Measurements from ENCODE around the gene CREB5. TPM values are rescaled to one million over a fixed set of nuclear protein-coding genes. Genes with fewer than 3 reads are reported as not detected.

CREB5 gene
- polyA plus RNA-seq, 1 donor from 2014 or later: 3.7 TPM

- no peak for TF ChIP-seq EP300 (conservative IDR thresholded peaks at IDR 0.05; ENCODE audit: poor library complexity, severe bottlenecking)
- no peak for TF ChIP-seq RAD21 (conservative IDR thresholded peaks at IDR 0.05)
- TF ChIP-seq POLR2AphosphoS5 (IDR thresholded peaks at IDR 0.05): no peak
- TF ChIP-seq SMC3 (conservative IDR thresholded peaks at IDR 0.05; ENCODE audit: poor library complexity): no peak
- no peak for TF ChIP-seq EZH2 (IDR thresholded peaks at IDR 0.05; ENCODE audit: borderline replicate concordance, insufficient read depth, low read length, poor library complexity, severe bottlenecking)
- TF ChIP-seq CTCF (IDR thresholded peaks at IDR 0.05; ENCODE audit: poor library complexity, severe bottlenecking): no peak
- no peak for TF ChIP-seq TAF1 (IDR thresholded peaks at IDR 0.05; ENCODE audit: low read depth)
- TF ChIP-seq, protein P1, sequence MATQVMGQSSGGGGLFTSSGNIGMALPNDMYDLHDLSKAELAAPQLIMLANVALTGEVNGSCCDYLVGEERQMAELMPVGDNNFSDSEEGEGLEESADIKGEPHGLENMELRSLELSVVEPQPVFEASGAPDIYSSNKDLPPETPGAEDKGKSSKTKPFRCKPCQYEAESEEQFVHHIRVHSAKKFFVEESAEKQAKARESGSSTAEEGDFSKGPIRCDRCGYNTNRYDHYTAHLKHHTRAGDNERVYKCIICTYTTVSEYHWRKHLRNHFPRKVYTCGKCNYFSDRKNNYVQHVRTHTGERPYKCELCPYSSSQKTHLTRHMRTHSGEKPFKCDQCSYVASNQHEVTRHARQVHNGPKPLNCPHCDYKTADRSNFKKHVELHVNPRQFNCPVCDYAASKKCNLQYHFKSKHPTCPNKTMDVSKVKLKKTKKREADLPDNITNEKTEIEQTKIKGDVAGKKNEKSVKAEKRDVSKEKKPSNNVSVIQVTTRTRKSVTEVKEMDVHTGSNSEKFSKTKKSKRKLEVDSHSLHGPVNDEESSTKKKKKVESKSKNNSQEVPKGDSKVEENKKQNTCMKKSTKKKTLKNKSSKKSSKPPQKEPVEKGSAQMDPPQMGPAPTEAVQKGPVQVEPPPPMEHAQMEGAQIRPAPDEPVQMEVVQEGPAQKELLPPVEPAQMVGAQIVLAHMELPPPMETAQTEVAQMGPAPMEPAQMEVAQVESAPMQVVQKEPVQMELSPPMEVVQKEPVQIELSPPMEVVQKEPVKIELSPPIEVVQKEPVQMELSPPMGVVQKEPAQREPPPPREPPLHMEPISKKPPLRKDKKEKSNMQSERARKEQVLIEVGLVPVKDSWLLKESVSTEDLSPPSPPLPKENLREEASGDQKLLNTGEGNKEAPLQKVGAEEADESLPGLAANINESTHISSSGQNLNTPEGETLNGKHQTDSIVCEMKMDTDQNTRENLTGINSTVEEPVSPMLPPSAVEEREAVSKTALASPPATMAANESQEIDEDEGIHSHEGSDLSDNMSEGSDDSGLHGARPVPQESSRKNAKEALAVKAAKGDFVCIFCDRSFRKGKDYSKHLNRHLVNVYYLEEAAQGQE (IDR thresholded peaks at IDR 0.05; ENCODE audit: borderline replicate concordance): no peak
- no peak for TF ChIP-seq MXI1 (conservative IDR thresholded peaks at IDR 0.05; ENCODE audit: poor library complexity, severe bottlenecking)
- H3K27ac ChIP-seq (ENCODE audit: low read length): no peak overlapping the region
Observed at GRCh38 chr7:28392289-28392688, 20.0 kb upstream of the CREB5 start.

GRCh38 chr7:28395404-28395803 lies 16.9 kb upstream of the CREB5 start:
- no peak overlapping the region for H3K27ac ChIP-seq (ENCODE audit: low read length)
- H4K20me1 ChIP-seq (ENCODE audit: insufficient read depth): no peaks in the 10 kb centered on the region
- no peak overlapping the region for H3K4me2 ChIP-seq (ENCODE audit: low read length)
- no peaks in the 10 kb centered on the region for H3K36me3 ChIP-seq (ENCODE audit: insufficient read depth, low read length)
- no peaks in the 10 kb centered on the region for H3K9me2 ChIP-seq (ENCODE audit: insufficient read depth, low read length)
- H3F3A ChIP-seq (ENCODE audit: insufficient read depth, low read length, poor library complexity, severe bottlenecking): no peaks in the 10 kb centered on the region
- H3K4me3 ChIP-seq (ENCODE audit: low read length): no peak overlapping the region
- no peaks in the 10 kb centered on the region for H3K27me3 ChIP-seq (ENCODE audit: insufficient read depth, low read depth, low read length)
- no peaks in the 10 kb centered on the region for H3K79me2 ChIP-seq (replicated peaks; ENCODE audit: insufficient read depth, low read length)
- H2AFZ ChIP-seq (ENCODE audit: low read depth, low read length): no peak overlapping the region
- no peak overlapping the region for H3K9ac ChIP-seq (ENCODE audit: low read length)
- TF ChIP-seq EZH2 (IDR thresholded peaks at IDR 0.05; ENCODE audit: borderline replicate concordance, insufficient read depth, low read length, poor library complexity, severe bottlenecking): no peak
- no peak for TF ChIP-seq POLR2AphosphoS5 (IDR thresholded peaks at IDR 0.05)
- no peak for TF ChIP-seq RAD21 (conservative IDR thresholded peaks at IDR 0.05)
- TF ChIP-seq EP300 (conservative IDR thresholded peaks at IDR 0.05; ENCODE audit: poor library complexity, severe bottlenecking): no peak
- no peaks in the 10 kb centered on the region for H3K9me3 ChIP-seq (ENCODE audit: low read length)

More at GRCh38 chr7:28392289-28392688, 20.0 kb upstream of the CREB5 start:
- no peak overlapping the region for H3K4me3 ChIP-seq (ENCODE audit: low read length)
- no peaks in the 10 kb centered on the region for H3K79me2 ChIP-seq (replicated peaks; ENCODE audit: insufficient read depth, low read length)
- H3K27me3 ChIP-seq (ENCODE audit: insufficient read depth, low read depth, low read length): no peaks in the 10 kb centered on the region
- no peaks in the 10 kb centered on the region for H3K36me3 ChIP-seq (ENCODE audit: insufficient read depth, low read length)
- H3F3A ChIP-seq (ENCODE audit: insufficient read depth, low read length, poor library complexity, severe bottlenecking): no peaks in the 10 kb centered on the region
- H3K9ac ChIP-seq (ENCODE audit: low read length): no peak overlapping the region
- H2AFZ ChIP-seq (ENCODE audit: low read depth, low read length): no peak overlapping the region
- no peaks in the 10 kb centered on the region for H4K20me1 ChIP-seq (ENCODE audit: insufficient read depth)
- H3K9me3 ChIP-seq (ENCODE audit: low read length): no peaks in the 10 kb centered on the region
- H3K4me2 ChIP-seq (ENCODE audit: low read length): no peak overlapping the region
- H3K9me2 ChIP-seq (ENCODE audit: insufficient read depth, low read length): no peaks in the 10 kb centered on the region
